Prostate gland (tissue), 2 donors: Measurements from ENCODE around the gene TNIP3. TPM values are rescaled to one million over a fixed set of nuclear protein-coding genes. Genes with fewer than 3 reads are reported as not detected.

ENCODE experiments used
- DNase-seq: peaks from one replicate; pipeline ENCODE4 v3.0.0-alpha.2; 2019; ENCODE audit warnings: low spot score
- H3K27ac ChIP-seq, 2 donors: fragments of 200-600 bp; sonication (generic); 2 replicates each; pipeline ENCODE4 v1.5.1; 2017 to 2019
- H3K27me3 ChIP-seq: fragments of 200-600 bp; sonication (generic); replicated peaks from 2 replicates; pipeline ENCODE4 v1.5.1; 2019; ENCODE audit not compliant: insufficient read depth
- H3K36me3 ChIP-seq, 2 donors: fragments of 200-600 bp; sonication (generic); 1 replicate in 1 of 2; 2 replicates in 1 of 2; pipeline versions ENCODE4 v1.5.1 to v1.8.1; 2017 to 2019
- H3K4me1 ChIP-seq: fragments of 200-600 bp; sonication (generic); replicated peaks from 2 replicates; pipeline ENCODE4 v1.5.1; 2019
- H3K4me3 ChIP-seq, 2 donors: fragments of 200-600 bp; sonication (generic); 2 replicates each; pipeline ENCODE4 v1.5.1; 2017 to 2019
- H3K9me3 ChIP-seq: fragments of 200-600 bp; sonication (generic); 2 replicates; pipeline ENCODE4 v1.5.1; 2017
- POLR2A ChIP-seq: fragments of 450-650 bp; IDR thresholded peaks from one replicate; pipeline ENCODE4 v1.6.1; 2016; ENCODE audit warnings: antibody characterized with exemption, mild to moderate bottlenecking
- POLR2AphosphoS5 ChIP-seq: sonication (generic); formaldehyde crosslinking; IDR thresholded peaks from one replicate; pipeline ENCODE4 v1.6.1; 2017; ENCODE audit warnings: antibody characterized with exemption
- WGBS: methylation state at CpG from one replicate; pipeline ENCODE4 v1.1.5; 2018; 5-methylcytosine and 5-hydroxymethylcytosine counted together
- intact Hi-C: fragments of 100-400 bp; cut with DNase I; formaldehyde crosslinking; loops from one replicate; pipeline ENCODE4 v1.14.2; 2022
- total RNA-seq, 2 donors: library from RNA; depleted of rRNA; stranded (reverse); fragments of >200 nt; gene quantifications; one replicate each; pipeline ENCODE4 v1.1.0, GENCODE V29; 2016
- TF ChIP-seq, protein P1 (sequence below), 4 experiments: fragments of 200-600 bp in 2 of 4; fragments of 450-650 bp in 2 of 4; sonication (generic) in 2 of 4; IDR thresholded peaks; 1 replicate in 3 of 4; 2 replicates in 1 of 4; pipeline ENCODE4 v1.5.1; 2016 to 2019; ENCODE audit warnings: antibody characterized with exemption in 4 of 4, mild to moderate bottlenecking in 2 of 4, moderate library complexity in 2 of 4

Gene TNIP3
- total RNA-seq, 2 donors from 2014 or later, result not detected

DNA sequence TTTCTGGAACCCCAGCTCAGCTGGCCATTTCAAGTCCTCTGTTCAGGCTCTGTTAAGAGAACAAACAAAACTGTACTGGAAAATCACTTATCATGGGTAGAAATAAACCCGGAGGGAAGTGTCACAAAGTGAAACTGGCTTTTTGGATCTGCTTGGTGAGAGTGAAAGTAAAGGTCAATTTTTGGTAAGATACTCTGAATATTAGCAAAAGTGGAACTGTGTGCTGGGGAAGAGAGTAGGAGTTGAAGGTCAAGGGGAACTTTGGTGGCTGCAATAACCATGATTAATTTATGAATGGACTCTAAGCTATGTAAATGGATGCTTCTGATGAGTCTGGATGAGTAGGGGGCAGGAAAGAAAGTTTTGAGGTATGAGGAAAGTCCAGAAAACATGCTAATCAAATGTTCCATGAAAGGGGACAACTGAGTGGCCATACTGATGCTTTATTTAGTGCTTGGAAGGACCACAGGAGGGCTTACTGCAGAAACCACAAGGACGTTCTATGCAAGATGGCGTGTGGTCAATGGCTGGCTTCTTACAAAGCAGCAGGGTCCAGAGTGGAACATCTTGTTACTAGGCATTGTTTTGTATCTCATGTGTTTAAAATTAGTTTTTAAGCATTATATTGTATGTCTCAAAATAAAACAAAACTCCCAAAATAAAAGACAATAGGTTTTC is 36.8 kb upstream of the TNIP3 start:
- H3K36me3 ChIP-seq, result no peaks in the 10 kb centered on the region
- H3K27ac ChIP-seq, result no peak overlapping the region
- H3K4me1 ChIP-seq, result no peaks in the 10 kb centered on the region
- DNase-seq, result no peak
- TF ChIP-seq POLR2AphosphoS5, result no peak
- TF ChIP-seq, protein P1, sequence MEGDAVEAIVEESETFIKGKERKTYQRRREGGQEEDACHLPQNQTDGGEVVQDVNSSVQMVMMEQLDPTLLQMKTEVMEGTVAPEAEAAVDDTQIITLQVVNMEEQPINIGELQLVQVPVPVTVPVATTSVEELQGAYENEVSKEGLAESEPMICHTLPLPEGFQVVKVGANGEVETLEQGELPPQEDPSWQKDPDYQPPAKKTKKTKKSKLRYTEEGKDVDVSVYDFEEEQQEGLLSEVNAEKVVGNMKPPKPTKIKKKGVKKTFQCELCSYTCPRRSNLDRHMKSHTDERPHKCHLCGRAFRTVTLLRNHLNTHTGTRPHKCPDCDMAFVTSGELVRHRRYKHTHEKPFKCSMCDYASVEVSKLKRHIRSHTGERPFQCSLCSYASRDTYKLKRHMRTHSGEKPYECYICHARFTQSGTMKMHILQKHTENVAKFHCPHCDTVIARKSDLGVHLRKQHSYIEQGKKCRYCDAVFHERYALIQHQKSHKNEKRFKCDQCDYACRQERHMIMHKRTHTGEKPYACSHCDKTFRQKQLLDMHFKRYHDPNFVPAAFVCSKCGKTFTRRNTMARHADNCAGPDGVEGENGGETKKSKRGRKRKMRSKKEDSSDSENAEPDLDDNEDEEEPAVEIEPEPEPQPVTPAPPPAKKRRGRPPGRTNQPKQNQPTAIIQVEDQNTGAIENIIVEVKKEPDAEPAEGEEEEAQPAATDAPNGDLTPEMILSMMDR (IDR thresholded peaks at IDR 0.05), result no peak
- TF ChIP-seq POLR2A, result no peak
- H3K27me3 ChIP-seq, result no peaks in the 10 kb centered on the region
- no peaks in the 10 kb centered on the region for H3K9me3 ChIP-seq
- intact Hi-C loops, result no loop called here
- WGBS, result 82% methylated on average over 3 of the region's 3 CpGs
- no peak overlapping the region for H3K4me3 ChIP-seq

GRCh38 chr4:121199742-121200561 is 35.8 kb upstream of the TNIP3 start:
- Histone ChIP-seq H3K36me3 (no peaks in the 10 kb centered on the region), H3K27ac (no peak overlapping the region), H3K27me3 (no peaks in the 10 kb centered on the region), H3K9me3 (no peaks in the 10 kb centered on the region), H3K4me1 (no peaks in the 10 kb centered on the region), H3K4me3 (no peak overlapping the region)
- WGBS, result 59% methylated on average over 10 of the region's 10 CpGs
- DNase-seq, result no peak
- intact Hi-C loops, result no loop called here
- no peak for TF ChIP-seq POLR2A
- TF ChIP-seq, protein P1 (IDR thresholded peaks at IDR 0.05), result no peak
- TF ChIP-seq POLR2AphosphoS5, result no peak

DNA sequence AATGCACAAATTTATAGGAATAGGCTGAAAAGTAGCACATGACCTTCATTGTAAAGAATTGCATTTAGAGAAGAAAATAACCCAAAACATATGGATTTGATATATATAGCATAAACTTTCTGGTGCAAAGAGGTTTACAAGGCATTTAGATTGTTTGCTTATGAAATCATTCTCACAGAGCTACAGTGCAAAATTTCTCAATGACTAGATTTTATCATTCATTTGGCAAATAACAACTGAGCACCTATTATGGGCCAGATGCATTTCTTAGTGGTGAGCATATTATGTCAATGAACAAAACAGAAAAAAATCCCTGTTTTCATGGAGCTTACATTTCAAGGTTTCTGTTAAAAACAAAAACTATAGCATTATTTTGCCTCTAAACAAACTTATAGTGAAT is 34.1 kb upstream of the TNIP3 start:
- H3K4me1 ChIP-seq, result no peaks in the 10 kb centered on the region
- H3K36me3 ChIP-seq, result no peaks in the 10 kb centered on the region
- DNase-seq, result no peak
- intact Hi-C loops, result no loop called here
- TF ChIP-seq POLR2AphosphoS5, result no peak
- TF ChIP-seq, protein P1 (IDR thresholded peaks at IDR 0.05), result no peak
- TF ChIP-seq POLR2A, result no peak
- H3K27ac ChIP-seq, result no peak overlapping the region
- no peaks in the 10 kb centered on the region for H3K27me3 ChIP-seq
- H3K4me3 ChIP-seq, result no peak overlapping the region
- no peaks in the 10 kb centered on the region for H3K9me3 ChIP-seq

- no peak for TF ChIP-seq POLR2A
- TF ChIP-seq, protein P1 (IDR thresholded peaks at IDR 0.05), result no peak
- TF ChIP-seq POLR2AphosphoS5, result no peak
- 48% methylated on average over 2 of the region's 2 CpGs for WGBS
- Histone ChIP-seq H3K27me3 (no peaks in the 10 kb centered on the region), H3K4me3 (no peak overlapping the region), H3K9me3 (no peaks in the 10 kb centered on the region), H3K27ac (no peak overlapping the region), H3K36me3 (no peaks in the 10 kb centered on the region), H3K4me1 (no peaks in the 10 kb centered on the region)
- intact Hi-C loops, result no loop called here
- DNase-seq, result no peak
Measured at GRCh38 chr4:121195649-121196048, 31.5 kb upstream of the TNIP3 start.

DNA sequence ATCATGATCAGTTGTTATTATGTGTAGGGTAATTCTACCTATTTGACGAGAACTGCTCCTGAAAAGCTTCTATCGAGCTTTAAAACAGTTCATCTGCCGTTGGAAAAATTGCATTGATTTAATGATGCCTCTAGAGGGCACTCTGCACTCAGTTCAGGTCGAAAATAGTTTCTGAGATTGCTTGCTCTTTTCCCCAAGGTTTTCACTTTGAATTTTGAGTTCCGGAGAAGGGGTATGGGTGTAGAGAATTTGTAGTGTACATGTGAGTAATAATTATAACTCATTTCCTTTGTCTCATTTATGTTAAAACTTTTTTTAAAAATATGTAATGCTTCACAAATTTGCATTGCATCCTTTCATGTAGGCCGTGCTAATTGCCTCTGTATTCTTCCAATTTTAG is 28.4 kb upstream of the TNIP3 start:
- H3K4me3 ChIP-seq, result no peak overlapping the region
- WGBS, result 21% methylated on average over 6 of the region's 6 CpGs
- no peaks in the 10 kb centered on the region for H3K27me3 ChIP-seq
- TF ChIP-seq, protein P1 (IDR thresholded peaks at IDR 0.05), result peak; percentile 11 to 63 (median 56)
- no peak for TF ChIP-seq POLR2AphosphoS5
- no peak for TF ChIP-seq POLR2A
- H3K36me3 ChIP-seq, result no peaks in the 10 kb centered on the region
- no peak overlapping the region for H3K27ac ChIP-seq
- no peaks in the 10 kb centered on the region for H3K4me1 ChIP-seq
- intact Hi-C loops, result loop anchor here (2.0 kb wide), 1 partner anchor 58 kb away; no protein-coding TSS in a partner anchor
- no peaks in the 10 kb centered on the region for H3K9me3 ChIP-seq
- no peak for DNase-seq
